ENCODE results near the gene TBL1X. TPM values are rescaled to one million over a fixed set of nuclear protein-coding genes. Genes with fewer than 3 reads are reported as not detected.

The TBL1X gene
- total RNA-seq, 1 experiment from 2014 or later, result 17.6 TPM

DNA sequence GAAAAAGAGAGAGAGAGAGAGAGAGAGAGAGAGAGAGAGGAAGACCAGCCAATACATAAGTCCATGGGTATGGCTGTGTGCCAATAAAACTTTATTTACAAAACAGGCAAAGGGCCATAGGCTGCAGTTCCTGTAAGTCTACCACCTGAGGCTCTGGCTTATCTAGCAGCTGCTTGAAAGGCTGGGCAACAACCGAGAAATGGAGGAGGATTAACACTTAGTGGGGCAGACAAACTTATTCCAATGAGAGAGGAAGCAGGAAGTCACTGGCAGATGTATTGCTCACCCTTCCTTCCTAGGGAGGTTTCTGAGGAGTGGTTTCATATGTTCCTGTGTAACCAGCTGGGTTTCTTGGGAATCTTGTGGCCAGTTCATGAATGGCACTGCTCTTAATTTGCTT, 305.5 kb downstream of the TBL1X start:
- TF ChIP-seq, protein P1, sequence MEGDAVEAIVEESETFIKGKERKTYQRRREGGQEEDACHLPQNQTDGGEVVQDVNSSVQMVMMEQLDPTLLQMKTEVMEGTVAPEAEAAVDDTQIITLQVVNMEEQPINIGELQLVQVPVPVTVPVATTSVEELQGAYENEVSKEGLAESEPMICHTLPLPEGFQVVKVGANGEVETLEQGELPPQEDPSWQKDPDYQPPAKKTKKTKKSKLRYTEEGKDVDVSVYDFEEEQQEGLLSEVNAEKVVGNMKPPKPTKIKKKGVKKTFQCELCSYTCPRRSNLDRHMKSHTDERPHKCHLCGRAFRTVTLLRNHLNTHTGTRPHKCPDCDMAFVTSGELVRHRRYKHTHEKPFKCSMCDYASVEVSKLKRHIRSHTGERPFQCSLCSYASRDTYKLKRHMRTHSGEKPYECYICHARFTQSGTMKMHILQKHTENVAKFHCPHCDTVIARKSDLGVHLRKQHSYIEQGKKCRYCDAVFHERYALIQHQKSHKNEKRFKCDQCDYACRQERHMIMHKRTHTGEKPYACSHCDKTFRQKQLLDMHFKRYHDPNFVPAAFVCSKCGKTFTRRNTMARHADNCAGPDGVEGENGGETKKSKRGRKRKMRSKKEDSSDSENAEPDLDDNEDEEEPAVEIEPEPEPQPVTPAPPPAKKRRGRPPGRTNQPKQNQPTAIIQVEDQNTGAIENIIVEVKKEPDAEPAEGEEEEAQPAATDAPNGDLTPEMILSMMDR (conservative IDR thresholded peaks at IDR 0.05), result no peak
- TF ChIP-seq EZH2 (IDR thresholded peaks at IDR 0.05; ENCODE audit: low read depth), result no peak
- Histone ChIP-seq H2AFZ (no peak overlapping the region), H3K9me2 (ENCODE audit: insufficient read depth) (no peaks in the 10 kb centered on the region), H3F3A (ENCODE audit: insufficient read depth, low read depth) (no peaks in the 10 kb centered on the region), H4K20me1 (ENCODE audit: insufficient read depth) (no peaks in the 10 kb centered on the region), H3K36me3 (ENCODE audit: low read depth) (no peaks in the 10 kb centered on the region), H3K27me3 (ENCODE audit: insufficient read depth, low read depth) (peaks cover 21% of the 10 kb centered on the region; the same call in 1 of the 2 replicates), H3K4me1 (replicated peaks; ENCODE audit: insufficient read depth) (no peaks in the 10 kb centered on the region), H3K4me2 (no peak overlapping the region), H3K4me3 (no peak overlapping the region), H3K9me3 (ENCODE audit: insufficient read depth, low read depth) (no peaks in the 10 kb centered on the region), H3K79me2 (ENCODE audit: low read depth) (no peaks in the 10 kb centered on the region), H3K27ac (no peak overlapping the region)
- POLR2A ChIA-PET (ENCODE audit: unreplicated experiment), result no interaction called here
- peak in 1 of 2 experiments; percentile 34 for DNase-seq
- CTCF ChIA-PET, result no interaction called here
- intact Hi-C loops (cut with micrococcal nuclease; ENCODE audit: unreplicated experiment), result no loop called here
- no TSS peak for BruUV-seq (replicated peaks)

DNA sequence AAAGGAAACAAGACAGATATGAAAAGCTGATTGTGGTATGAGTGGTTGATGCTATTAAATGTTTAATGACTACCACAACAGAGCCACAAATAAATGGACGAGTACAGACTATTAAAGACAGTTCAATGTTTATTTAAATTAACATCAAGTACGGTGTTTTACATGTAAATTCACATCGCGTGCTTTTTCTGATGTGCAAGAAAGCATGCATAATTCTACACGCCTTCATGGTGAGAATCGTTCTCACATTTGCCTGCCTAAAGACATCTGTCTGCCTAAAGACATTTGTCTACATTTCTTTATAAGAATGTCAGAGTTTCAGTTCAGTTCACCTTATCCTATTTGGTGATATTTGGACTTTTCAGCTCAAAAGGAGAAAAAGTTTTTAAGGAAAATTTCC, 308.1 kb downstream of the TBL1X start:
- Histone ChIP-seq H3K9me3 (ENCODE audit: insufficient read depth, low read depth) (no peaks in the 10 kb centered on the region), H3K27ac (no peak overlapping the region), H3K4me3 (no peak overlapping the region), H3K4me1 (replicated peaks; ENCODE audit: insufficient read depth) (no peaks in the 10 kb centered on the region), H3K27me3 (ENCODE audit: insufficient read depth, low read depth) (peaks cover 26% of the 10 kb centered on the region; the same call in 1 of the 2 replicates), H2AFZ (no peak overlapping the region), H3K79me2 (ENCODE audit: low read depth) (no peaks in the 10 kb centered on the region), H3K9me2 (ENCODE audit: insufficient read depth) (no peaks in the 10 kb centered on the region), H3K4me2 (no peak overlapping the region), H3F3A (ENCODE audit: insufficient read depth, low read depth) (no peaks in the 10 kb centered on the region), H4K20me1 (ENCODE audit: insufficient read depth) (no peaks in the 10 kb centered on the region), H3K36me3 (ENCODE audit: low read depth) (no peaks in the 10 kb centered on the region)
- BruUV-seq (replicated peaks), result no TSS peak
- ChIA-PET CTCF (no interaction called here), POLR2A (ENCODE audit: unreplicated experiment) (no interaction called here)
- intact Hi-C loops (cut with micrococcal nuclease; ENCODE audit: unreplicated experiment), result no loop called here
- no peak for DNase-seq
- no peak for TF ChIP-seq EZH2 (IDR thresholded peaks at IDR 0.05; ENCODE audit: low read depth)
- TF ChIP-seq, protein P1 (conservative IDR thresholded peaks at IDR 0.05), result no peak

DNA sequence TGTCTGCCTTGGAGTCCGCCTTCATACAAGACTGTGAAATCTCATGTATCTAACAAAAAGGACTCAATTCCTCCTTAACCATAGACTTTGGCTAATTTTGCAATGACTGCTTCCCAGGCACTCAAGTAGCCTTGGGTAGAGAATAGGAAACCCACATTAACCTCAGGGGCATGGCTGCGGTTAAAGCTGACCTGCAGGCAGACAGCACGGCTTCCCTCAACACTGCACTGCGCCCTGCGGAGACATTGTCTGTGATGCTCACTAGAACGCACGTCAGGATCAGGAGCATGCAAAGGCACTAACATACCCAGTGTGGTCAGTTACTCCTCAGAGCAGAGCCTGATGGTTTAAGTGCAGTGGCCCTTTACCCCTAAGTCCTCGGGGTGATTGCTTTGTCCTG, 311.1 kb downstream of the TBL1X start:
- ChIA-PET POLR2A (ENCODE audit: unreplicated experiment) (no interaction called here), CTCF (no interaction called here)
- Histone ChIP-seq H3K4me2 (no peak overlapping the region), H3K4me1 (replicated peaks; ENCODE audit: insufficient read depth) (no peaks in the 10 kb centered on the region), H3F3A (ENCODE audit: insufficient read depth, low read depth) (no peaks in the 10 kb centered on the region), H3K9me2 (ENCODE audit: insufficient read depth) (no peaks in the 10 kb centered on the region), H4K20me1 (ENCODE audit: insufficient read depth) (no peaks in the 10 kb centered on the region), H3K79me2 (ENCODE audit: low read depth) (no peaks in the 10 kb centered on the region), H3K27me3 (ENCODE audit: insufficient read depth, low read depth) (peaks cover 26% of the 10 kb centered on the region; the same call in 1 of the 2 replicates), H3K27ac (no peak overlapping the region), H2AFZ (no peak overlapping the region), H3K4me3 (no peak overlapping the region), H3K9me3 (ENCODE audit: insufficient read depth, low read depth) (no peaks in the 10 kb centered on the region), H3K36me3 (ENCODE audit: low read depth) (no peaks in the 10 kb centered on the region)
- intact Hi-C loops (cut with micrococcal nuclease; ENCODE audit: unreplicated experiment), result no loop called here
- no peak for DNase-seq
- TF ChIP-seq, protein P1 (conservative IDR thresholded peaks at IDR 0.05), result no peak
- no peak for TF ChIP-seq EZH2 (IDR thresholded peaks at IDR 0.05; ENCODE audit: low read depth)
- BruUV-seq (replicated peaks), result no TSS peak

Data from PC-9 (cell line).